Activated naive CD4-positive, alpha-beta T cell treated with Interleukin-2 at 50 U/mL for 16 hours (primary cell): ENCODE measurements around the gene SESN1.

Experiments used
- DNase-seq: peaks from one replicate; pipeline ENCODE4 v3.0.0-alpha.2; 2020

The SESN1 gene

GRCh38 chr6:109058620-109059019 lies 36.0 kb downstream of the SESN1 start:
- no peak for DNase-seq

- no peak for DNase-seq
These were observed 38.0 kb downstream of the SESN1 start for GRCh38 chr6:109056661-109057060.

- DNase-seq = no peak
These were observed 38.8 kb downstream of the SESN1 start for GRCh38 chr6:109055771-109056235.

- DNase-seq = no peak
These were observed 41.3 kb downstream of the SESN1 start for GRCh38 chr6:109053336-109053735.

- no peak for DNase-seq
These were observed 41.8 kb downstream of the SESN1 start for GRCh38 chr6:109052852-109053251.

GRCh38 chr6:109052018-109052651 lies 42.5 kb downstream of the SESN1 start:
- no peak for DNase-seq

GRCh38 chr6:109051301-109052017 lies 43.2 kb downstream of the SESN1 start:
- DNase-seq = no peak

GRCh38 chr6:109050447-109051102 lies 44.1 kb downstream of the SESN1 start:
- no peak for DNase-seq

GRCh38 chr6:109050012-109050411 lies 44.6 kb downstream of the SESN1 start:
- no peak for DNase-seq

GRCh38 chr6:109048670-109049415 lies 45.8 kb downstream of the SESN1 start:
- DNase-seq = no peak

- DNase-seq = no peak
These were observed 46.5 kb downstream of the SESN1 start for GRCh38 chr6:109048176-109048575.

- DNase-seq = no peak
These were observed 49.2 kb downstream of the SESN1 start for GRCh38 chr6:109045493-109045892.

GRCh38 chr6:109039795-109040194 lies 54.9 kb downstream of the SESN1 start:
- no peak for DNase-seq

- DNase-seq = no peak
These were observed 55.7 kb downstream of the SESN1 start for GRCh38 chr6:109038837-109039398.

- DNase-seq = no peak
These were observed 57.9 kb downstream of the SESN1 start for GRCh38 chr6:109036574-109037294.

GRCh38 chr6:109034526-109034925 lies 60.1 kb downstream of the SESN1 start:
- DNase-seq = no peak

- no peak for DNase-seq
These were observed 61.0 kb downstream of the SESN1 start for GRCh38 chr6:109033655-109034054.

- DNase-seq = no peak
These were observed 63.2 kb downstream of the SESN1 start for GRCh38 chr6:109031416-109031815.

- DNase-seq = no peak
These were observed 65.3 kb downstream of the SESN1 start for GRCh38 chr6:109029313-109029712.

GRCh38 chr6:109028439-109028838 lies 66.2 kb downstream of the SESN1 start:
- no peak for DNase-seq

GRCh38 chr6:109027964-109028363 lies 66.7 kb downstream of the SESN1 start:
- no peak for DNase-seq

- DNase-seq = no peak
These were observed 69.0 kb downstream of the SESN1 start for GRCh38 chr6:109025639-109026038.
